SK-N-MC (cell line): ENCODE results near the gene ASCL2.

Experiments
- DNase-seq: peaks from one replicate; pipeline ENCODE4 v3.0.0-alpha.2; 2011; ENCODE audit warnings: low read depth, low spot score
- H3K27ac ChIP-seq: fragments of 200-600 bp; sonication (generic); 2 replicates; pipeline ENCODE4 v1.5.1; 2016; ENCODE audit warnings: mixed run types
- H3K36me3 ChIP-seq: fragments of 200-600 bp; sonication (generic); 2 replicates; pipeline ENCODE4 v1.6.1; 2017; ENCODE audit warnings: antibody characterized with exemption, low read length, mixed read lengths; ENCODE audit not compliant: insufficient read depth
- H3K4me3 ChIP-seq: fragments of 200-600 bp; sonication (generic); 2 replicates; pipeline ENCODE4 v1.5.1; 2016
- H3K9ac ChIP-seq: fragments of 200-600 bp; sonication (generic); 2 replicates; pipeline ENCODE4 v1.8.0; 2017; ENCODE audit warnings: mixed run types, mixed read lengths; ENCODE audit not compliant: insufficient read length
- H3K9me3 ChIP-seq: fragments of 200-600 bp; sonication (generic); 2 replicates; pipeline ENCODE4 v1.6.1; 2017; ENCODE audit warnings: low read depth, mild to moderate bottlenecking, antibody characterized with exemption, low read length, moderate library complexity, mixed read lengths
- EZH2 ChIP-seq: fragments of 200-600 bp; sonication (generic); IDR thresholded peaks from one replicate; pipeline ENCODE4 v1.6.1; 2017; ENCODE audit warnings: antibody characterized with exemption
- FOXP2 ChIP-seq: optimal IDR thresholded peaks from 2 replicates; pipeline ENCODE3; 2011; ENCODE audit warnings: mild to moderate bottlenecking, moderate library complexity; ENCODE audit not compliant: insufficient read depth; ENCODE audit errors: extremely low read length, control extremely low read depth
- POLR2AphosphoS5 ChIP-seq: IDR thresholded peaks from 2 replicates; pipeline ENCODE4 v1.6.1; 2012; ENCODE audit warnings: mild to moderate bottlenecking, low read depth, low read length, borderline replicate concordance

ASCL2 gene

DNA sequence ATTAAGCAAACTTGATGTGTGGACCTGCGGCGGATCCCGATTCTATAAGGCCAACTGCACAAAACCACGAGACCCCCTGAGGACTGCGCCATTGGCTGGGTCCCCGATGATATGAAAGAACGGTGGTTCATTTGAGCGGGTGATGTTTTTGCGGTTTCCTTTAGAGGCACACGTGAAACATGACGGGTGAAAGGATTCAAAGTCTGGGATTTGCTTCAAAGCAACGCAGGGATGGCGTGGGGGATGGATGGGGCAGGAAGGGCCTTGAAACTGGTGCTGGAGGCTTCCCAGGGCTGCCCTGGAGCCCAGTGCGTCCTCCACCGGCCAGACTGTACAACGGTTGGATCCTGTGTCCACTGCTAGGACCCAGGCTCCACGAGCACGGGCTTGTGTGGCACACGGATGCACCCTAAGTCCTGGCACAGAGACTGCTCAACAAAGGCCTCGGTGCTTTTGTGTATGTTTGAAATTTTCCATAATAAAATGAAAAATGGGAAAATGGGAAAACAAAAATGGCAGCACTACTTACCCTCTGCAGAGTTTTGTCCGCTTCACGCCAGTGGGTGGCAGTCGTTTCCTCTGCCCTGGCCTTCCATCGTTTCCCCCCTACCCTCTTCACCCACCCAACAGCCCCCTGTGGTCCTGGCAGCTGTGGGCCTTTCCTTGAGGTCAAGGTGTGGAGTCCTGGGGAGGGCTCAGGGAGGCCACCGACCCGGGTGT lies 3.6 kb downstream of the ASCL2 start:
- H3K27ac ChIP-seq, result no peak overlapping the region
- H3K9me3 ChIP-seq, result no peaks in the 10 kb centered on the region
- TF ChIP-seq EZH2 (no peak), POLR2AphosphoS5 (no peak), FOXP2 (no peak)
- DNase-seq, result no peak
- no peaks in the 10 kb centered on the region for H3K36me3 ChIP-seq
- no peak overlapping the region for H3K4me3 ChIP-seq
- no peak overlapping the region for H3K9ac ChIP-seq

GRCh38 chr11:2265854-2266585 lies 4.4 kb downstream of the ASCL2 start:
- Histone ChIP-seq H3K27ac (no peak overlapping the region), H3K4me3 (no peak overlapping the region), H3K9ac (no peak overlapping the region), H3K9me3 (no peaks in the 10 kb centered on the region), H3K36me3 (no peaks in the 10 kb centered on the region)
- no peak for TF ChIP-seq EZH2
- TF ChIP-seq POLR2AphosphoS5, result no peak
- no peak for TF ChIP-seq FOXP2
- no peak for DNase-seq

- H3K9me3 ChIP-seq, result no peaks in the 10 kb centered on the region
- no peaks in the 10 kb centered on the region for H3K36me3 ChIP-seq
- no peak overlapping the region for H3K27ac ChIP-seq
- no peak for DNase-seq
- H3K9ac ChIP-seq, result no peak overlapping the region
- no peak for TF ChIP-seq EZH2
- TF ChIP-seq FOXP2, result no peak
- no peak for TF ChIP-seq POLR2AphosphoS5
- H3K4me3 ChIP-seq, result no peak overlapping the region
Measured at GRCh38 chr11:2265396-2265795, 5.0 kb downstream of the ASCL2 start.

- Histone ChIP-seq H3K4me3 (no peak overlapping the region), H3K36me3 (no peaks in the 10 kb centered on the region), H3K9me3 (no peaks in the 10 kb centered on the region), H3K27ac (no peak overlapping the region), H3K9ac (no peak overlapping the region)
- DNase-seq, result no peak
- TF ChIP-seq EZH2 (no peak), POLR2AphosphoS5 (no peak), FOXP2 (no peak)
Measured at GRCh38 chr11:2264366-2265053, 5.9 kb downstream of the ASCL2 start.

DNA sequence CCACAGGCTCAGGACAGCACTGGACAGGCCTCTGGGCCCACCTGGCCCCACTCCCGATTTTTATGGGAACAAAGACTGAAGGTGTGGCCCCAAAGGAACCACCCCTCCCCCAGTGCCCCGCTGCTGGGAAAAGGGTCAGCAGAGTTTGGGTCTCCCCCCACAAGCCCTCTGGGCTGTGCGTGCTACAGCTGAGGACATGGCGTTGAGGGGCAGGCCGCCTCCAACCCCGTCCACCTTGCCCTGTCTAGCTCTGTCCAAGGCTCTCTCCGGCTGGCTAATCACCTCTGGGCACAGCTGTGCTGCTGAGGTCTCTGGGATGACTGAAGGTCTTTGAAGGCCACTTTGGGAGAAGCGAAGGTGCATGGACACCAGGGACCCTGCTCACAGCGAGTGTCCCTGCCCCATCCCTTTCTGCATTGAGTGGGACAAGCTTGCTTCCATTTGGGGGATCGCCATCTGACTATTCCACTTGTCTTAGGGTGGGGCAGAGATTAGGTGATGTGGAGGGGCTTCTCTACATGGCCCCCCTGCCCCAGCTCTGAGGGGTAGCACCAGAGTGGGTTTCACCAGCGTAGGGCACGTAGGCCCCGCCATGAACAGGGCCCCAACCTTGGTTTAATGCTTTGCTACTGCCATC lies 6.5 kb downstream of the ASCL2 start:
- DNase-seq, result no peak
- Histone ChIP-seq H3K27ac (no peak overlapping the region), H3K4me3 (no peak overlapping the region), H3K36me3 (no peaks in the 10 kb centered on the region), H3K9ac (no peak overlapping the region), H3K9me3 (no peaks in the 10 kb centered on the region)
- TF ChIP-seq POLR2AphosphoS5, result no peak

DNA sequence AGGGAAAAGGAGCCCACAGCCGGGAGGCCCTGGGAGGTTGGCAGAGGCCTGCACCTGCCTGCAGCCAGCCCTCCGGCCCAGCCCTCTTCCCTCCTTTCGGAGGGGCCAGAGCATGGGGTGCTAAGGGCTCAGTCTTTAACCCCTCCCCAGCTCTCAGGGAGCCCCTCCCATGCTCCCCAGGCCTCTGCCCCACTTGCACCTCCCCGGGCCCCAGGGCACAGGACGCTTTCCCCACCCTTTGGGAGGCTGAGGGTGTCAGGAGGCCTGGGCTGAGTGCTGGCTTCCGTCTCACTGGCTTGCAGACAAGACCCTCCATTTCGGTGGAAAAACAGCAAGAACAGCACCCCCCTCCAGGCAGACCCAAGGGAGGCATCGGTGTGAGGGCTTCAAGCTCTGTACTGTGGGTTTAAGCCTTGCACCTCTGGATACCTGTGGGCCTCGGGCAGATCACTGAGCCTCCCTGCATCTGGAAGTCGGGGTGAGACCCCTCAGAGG lies 7.3 kb downstream of the ASCL2 start:
- H3K9me3 ChIP-seq, result no peaks in the 10 kb centered on the region
- H3K36me3 ChIP-seq, result no peaks in the 10 kb centered on the region
- no peak overlapping the region for H3K9ac ChIP-seq
- H3K27ac ChIP-seq, result no peak overlapping the region
- no peak for TF ChIP-seq FOXP2
- TF ChIP-seq EZH2, result no peak
- TF ChIP-seq POLR2AphosphoS5, result no peak
- no peak overlapping the region for H3K4me3 ChIP-seq
- no peak for DNase-seq

GRCh38 chr11:2262301-2263070 lies 7.9 kb downstream of the ASCL2 start:
- Histone ChIP-seq H3K4me3 (no peak overlapping the region), H3K27ac (no peak overlapping the region), H3K36me3 (no peaks in the 10 kb centered on the region), H3K9ac (no peak overlapping the region), H3K9me3 (no peaks in the 10 kb centered on the region)
- TF ChIP-seq EZH2, result no peak
- no peak for TF ChIP-seq FOXP2
- no peak for TF ChIP-seq POLR2AphosphoS5
- DNase-seq, result no peak
